HL-60 (cell line): ENCODE measurements around the gene MIPOL1.

ENCODE experiments used
- CTCF ChIP-seq: IDR thresholded peaks from one replicate; pipeline ENCODE4 v1.5.1; 2011; ENCODE audit warnings: low read length, control low read depth, inconsistent platforms; ENCODE audit not compliant: insufficient read depth
- REST ChIP-seq: IDR thresholded peaks from 2 replicates; pipeline ENCODE4 v1.6.1; 2012; ENCODE audit warnings: low read depth; ENCODE audit not compliant: insufficient replicate concordance

- TF ChIP-seq REST (no peak), CTCF (no peak)
These were observed 329.3 kb downstream of the MIPOL1 start for GRCh38 chr14:37526994-37527393.
